HG03064 (cell line): ENCODE measurements around the gene LIX1L.

ENCODE experiments used
- ATAC-seq: cut with Tn5 transposase; IDR thresholded peaks from one replicate; pipeline ENCODE4 v1.9.1; 2021; ENCODE audit warnings: low read depth; ENCODE audit not compliant: unreplicated experiment

The LIX1L gene

DNA sequence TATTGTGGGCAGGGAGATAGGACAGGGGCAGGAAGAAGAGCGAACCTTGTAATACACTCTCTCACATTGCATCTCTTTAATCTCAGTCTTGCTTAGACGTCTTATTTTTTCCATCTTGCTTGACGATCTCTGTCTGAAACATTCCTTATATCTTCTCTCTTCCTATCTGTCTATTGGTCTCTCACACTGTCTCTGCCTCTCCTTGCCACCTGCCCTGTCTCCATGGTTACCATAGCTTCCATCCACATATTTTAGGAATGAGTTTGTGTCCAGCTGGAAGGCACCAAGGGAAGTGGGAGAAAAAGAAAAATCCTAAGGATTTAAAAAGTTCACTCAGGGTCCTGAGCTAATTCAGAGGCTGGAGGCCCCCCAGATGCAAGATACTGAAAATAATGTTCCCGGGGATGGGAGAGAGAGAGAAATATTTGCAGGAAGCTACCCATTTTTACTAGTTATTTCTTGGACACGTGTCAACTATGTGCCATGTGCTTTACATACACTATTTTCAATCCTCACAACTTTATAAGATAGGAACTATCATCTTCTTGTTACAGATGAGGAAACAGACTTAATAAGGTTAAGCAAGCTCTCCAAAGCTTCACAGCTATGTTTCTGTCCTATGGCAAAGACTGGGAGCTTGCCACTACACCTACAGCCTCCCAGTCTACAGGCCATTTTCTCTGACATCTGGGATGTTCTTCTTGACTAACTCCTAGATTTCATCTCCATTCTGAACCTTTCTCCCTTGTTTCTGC lies 5.6 kb upstream of the LIX1L start:
- ATAC-seq: no peak

DNA sequence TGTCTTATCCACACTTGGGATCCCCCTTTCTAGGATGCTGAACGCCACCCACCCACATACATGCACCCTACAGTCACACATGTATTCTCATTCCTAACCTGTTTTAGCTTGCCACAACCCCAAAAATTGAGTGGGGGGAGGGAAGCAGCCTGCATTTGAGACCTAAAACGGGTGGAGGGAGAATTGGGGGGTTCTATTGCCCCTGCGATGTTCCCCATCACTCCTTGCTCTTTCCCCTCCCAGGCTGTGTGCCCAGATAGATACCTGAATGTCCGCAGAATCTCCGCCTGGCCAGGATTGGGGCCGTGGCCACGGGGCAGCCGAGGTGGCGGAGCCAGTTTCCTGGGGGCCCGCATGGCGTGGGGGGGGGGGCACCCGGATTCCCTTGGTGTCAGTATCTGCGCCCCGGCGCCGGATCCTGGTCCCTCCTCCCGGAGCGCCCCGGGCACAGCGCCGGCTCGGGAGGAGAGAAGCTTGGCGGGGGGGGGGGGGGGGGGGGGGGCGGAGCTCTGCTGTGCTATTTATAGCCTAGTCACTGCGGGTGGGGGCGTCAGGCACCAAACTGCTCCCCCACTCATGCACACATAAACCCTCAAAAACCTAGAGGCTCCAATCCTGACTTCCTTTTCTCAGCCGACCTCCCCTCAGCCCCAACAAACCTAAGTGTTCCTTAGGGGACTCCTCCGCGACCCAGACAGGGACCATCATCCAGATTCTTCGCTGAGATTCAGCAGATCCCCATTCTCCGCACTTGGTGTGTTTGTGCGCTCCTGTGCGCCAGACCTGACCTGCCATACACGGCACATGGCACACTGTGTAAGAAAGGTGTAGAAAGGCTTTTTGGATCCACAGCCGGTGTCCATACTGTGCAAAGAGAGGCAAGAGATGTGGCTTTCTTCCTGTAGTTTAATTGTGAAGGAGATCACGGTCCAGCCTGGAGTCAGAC lies 4.6 kb upstream of the LIX1L start:
- ATAC-seq: no peak

DNA sequence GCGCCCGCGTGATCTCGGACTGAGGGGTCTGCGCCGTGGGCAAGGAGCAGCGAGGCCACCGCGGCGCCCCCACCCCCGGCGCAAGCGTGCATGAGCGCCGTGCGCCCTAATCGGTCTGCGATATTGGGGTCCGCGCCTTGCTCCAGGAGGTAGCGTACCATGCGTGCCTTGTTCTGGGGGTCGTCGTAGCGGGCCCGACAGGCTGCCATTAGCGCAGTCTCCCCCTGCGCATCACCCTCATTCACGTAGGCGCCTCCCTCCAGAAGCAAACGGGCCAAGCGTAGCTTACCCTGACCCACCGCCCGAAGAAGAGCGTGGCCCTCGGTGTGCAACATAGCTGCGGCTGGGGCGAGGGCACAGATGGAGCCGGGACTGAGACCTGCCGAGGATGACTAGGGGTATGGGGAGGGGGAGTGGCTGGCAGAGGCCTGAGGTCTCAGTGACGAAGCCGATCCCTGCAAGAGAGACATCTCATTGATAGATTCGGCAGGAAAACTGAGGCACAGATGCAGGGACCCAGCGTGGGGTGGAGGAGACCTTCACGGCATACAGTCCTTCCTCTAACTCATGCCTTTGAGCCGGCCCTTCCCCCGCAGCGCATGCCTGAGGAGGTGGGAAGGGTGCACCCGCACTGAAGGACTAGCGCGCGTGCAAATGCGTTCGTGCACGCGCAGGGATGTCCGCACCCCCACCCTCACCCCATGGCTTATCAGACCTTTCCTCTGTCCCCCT lies 3.8 kb upstream of the LIX1L start:
- ATAC-seq: no peak

DNA sequence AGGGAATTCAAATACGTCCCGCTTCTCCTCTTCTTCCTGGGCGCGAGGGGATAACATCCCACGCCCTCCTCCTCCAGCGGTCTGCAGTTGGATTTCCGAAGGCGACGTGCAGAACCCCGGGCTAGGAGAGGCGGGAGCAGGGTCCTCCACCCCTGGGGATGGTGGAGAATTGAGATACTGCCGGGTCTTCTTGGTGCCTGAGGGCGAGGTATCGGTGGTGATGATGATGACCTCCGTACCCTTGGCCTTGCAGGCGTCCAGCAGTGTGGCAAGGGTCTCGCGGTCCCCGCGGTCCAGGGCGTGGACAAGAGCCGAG lies 3.2 kb upstream of the LIX1L start:
- no peak for ATAC-seq

DNA sequence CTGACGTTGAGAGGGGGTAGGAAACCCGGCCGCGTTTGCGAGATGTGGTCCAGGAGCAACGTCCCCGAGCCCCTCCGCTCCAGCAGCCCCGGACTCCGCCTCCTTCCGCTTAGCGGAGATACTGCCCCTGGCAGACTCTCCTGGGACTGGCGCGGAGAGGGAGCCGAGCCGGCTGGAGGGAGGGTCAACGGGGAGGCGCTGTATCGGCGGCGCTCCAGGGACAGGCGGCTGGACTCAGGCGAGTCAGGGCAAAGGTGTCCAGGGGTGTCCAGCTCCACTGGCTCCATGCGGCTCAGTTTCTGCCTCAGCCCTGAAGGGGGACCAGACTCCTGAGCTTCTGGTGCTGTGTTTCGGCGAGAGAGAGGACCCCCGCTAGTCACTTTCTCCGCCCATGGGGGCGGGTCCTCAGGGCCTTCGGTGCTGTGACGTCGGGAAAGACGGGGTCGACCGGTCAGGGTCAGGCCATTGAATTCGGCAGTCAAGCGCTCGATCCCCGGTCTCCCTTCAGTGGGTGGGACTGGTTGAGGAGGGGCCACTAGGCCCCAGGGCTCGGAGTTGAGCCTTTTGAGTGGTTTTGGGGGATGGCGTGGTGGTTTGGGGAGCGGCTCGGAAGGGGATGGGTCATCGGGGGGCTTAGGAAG lies 2.8 kb upstream of the LIX1L start:
- no peak for ATAC-seq

DNA sequence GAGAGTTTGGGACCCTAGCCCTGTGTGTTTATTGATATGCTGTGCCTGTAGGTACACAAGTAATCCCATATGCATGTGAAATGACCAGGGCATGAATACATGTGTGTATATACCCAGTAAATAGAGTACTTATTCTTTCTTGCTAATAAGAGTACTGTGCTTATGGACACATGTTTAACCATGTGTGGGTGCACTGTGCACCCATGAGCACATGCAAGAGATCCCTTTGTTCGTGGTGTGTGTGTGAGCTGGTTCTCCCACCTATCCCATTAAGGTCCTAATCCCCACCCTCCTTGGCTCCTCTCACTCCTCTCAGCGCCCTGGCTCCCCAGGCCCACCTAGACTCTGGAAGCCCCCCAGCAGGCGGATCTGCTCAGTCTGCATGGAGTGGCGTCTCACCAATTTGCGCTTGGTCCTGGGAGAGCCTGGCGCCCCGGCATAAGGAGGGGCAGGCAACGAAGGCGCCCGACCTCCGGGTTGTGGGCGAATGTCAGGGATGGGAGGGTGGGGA lies 2.2 kb upstream of the LIX1L start:
- no peak for ATAC-seq

DNA sequence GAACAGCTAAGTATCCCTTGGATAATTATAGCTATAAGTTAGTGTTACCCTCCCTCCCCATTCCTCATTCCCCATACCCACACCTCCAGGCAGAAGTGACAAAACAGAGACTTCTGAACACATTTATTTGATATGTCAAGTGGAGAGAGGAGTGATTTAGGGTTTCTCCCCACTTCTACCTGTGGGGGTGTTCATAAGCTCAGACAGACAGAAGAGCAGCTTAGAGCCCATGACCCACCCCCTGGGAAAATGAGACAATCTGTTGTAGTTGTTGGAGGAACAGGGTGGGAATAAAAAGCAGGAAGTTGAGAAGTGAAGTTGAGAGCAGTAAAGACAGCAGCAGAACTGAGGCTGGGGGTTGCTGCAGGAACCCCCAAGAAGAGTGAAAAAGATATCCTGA lies 1.5 kb upstream of the LIX1L start:
- no peak for ATAC-seq

DNA sequence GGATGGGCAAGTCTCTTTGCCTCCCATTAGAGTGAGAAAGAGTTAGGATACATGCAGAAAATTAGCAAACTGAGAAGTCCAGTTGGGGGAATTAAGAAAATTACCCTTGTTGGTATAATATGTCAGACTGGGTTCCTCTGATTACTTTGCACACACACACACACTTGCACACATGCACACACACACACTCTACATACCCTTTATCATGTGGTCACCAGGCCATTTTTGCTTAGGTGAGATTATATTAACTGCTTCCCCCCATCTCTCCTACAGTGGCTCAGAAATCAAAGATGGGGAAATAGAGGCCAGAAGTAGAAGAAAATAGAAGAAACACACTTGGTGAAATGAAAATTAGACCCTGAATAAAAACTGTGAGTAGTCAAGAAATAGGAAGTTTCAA lies 917 bp upstream of the LIX1L start:
- ATAC-seq: no peak

DNA sequence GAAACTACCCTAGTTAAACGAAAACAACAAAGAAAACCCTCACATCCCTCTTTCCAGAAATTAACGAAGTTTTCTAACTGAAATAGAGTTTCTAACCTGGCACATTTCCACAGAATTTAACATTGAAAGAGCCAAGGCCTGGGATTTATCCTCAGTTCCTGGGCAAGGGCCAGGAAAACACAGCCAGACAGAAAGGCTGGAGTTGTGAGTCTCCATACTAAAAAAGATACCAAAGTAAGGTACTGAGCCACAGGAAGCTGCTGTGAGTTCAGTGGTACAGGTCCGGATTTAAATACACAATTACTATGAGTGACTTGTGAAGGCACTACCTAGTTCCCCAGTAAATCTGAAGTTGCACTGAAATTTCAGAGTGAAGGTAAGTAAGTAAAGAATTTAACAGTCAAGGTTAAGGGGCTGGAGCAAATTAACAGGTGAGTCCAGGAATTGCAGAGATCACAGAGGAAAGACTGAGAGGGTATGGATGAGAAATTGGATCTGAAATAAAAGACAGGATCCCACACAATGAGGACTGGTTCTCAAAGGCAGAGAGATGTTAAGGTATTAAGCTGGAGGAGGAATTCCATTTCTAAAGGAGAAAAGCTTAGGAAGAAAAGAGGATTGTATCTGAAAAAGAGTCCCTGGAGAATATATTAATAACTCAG lies 905 bp downstream of the LIX1L start:
- no peak for ATAC-seq

DNA sequence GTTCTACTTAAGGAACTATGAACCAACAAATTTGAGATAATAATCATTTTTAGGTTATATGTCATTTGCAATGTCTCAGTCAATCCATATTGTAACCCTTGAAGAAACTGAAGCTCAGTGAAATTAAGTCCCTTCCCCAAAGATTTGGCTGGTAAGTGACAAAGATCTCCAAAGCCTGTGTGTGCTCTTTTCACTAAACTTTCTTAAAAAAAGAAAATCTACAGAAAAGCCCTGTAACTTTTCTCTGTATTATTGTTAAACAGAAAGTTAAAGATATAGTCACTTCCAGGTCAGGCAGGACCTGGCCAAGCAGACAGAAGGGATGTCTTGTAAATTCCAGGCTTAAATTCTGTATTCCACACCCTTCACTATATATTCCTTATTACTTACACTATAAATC lies 1.5 kb downstream of the LIX1L start:
- no peak for ATAC-seq

DNA sequence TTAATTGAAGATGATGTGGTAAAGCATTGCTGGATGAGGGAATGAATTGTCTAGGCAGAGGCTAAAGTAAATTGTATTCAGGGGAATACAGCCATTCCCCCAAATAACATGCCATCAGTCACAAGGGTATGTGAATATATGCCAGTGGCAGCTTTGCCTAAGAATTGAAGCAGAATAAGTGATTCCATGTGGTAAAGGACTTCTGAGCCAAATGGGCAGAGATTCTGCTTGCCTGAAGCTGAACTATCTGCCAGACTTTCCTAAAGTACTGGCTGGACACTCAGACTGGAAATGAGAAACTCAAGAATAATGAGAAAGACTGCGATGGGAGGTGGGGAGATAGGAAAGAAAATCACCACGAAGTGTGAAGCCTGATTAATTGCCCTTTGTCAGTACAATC lies 2.4 kb downstream of the LIX1L start:
- no peak for ATAC-seq

DNA sequence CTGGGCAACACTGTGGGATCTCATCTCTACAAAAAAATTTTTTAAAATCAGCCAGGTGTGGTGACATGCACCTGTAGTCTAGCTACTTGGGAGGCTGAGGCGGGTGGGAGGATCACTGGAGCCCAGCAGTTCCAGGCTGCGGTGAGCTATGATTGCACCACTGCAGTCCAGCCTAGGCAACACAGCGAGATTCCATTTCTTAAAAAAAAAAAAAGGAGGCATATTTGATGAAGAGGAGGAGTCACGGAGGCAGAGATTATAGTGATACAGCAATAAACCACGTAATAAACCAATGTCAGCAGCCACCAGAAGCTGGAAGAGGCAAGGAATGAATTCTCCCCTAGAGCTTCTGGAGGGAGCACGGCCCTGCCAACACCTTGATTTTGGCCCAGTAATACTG lies 4.0 kb downstream of the LIX1L start:
- no peak for ATAC-seq

DNA sequence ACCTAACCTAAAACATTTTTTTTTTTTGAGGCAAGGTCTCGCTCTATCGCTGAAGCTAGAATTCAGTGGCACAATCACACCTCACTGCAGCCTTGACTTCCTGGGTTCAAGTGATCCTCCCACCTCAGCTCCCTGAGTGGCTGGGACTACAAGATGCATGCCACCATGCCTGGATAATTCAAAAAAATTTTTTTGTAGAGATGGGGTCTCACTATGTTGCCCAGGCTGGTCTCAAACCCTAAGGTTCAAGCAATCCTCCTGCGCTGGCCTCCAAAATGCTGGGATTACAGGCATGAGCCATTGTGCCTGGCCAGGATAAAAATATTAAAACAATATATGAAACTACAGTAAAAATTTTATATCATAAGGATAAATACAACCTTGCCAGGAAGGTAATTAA lies 4.9 kb downstream of the LIX1L start:
- no peak for ATAC-seq

DNA sequence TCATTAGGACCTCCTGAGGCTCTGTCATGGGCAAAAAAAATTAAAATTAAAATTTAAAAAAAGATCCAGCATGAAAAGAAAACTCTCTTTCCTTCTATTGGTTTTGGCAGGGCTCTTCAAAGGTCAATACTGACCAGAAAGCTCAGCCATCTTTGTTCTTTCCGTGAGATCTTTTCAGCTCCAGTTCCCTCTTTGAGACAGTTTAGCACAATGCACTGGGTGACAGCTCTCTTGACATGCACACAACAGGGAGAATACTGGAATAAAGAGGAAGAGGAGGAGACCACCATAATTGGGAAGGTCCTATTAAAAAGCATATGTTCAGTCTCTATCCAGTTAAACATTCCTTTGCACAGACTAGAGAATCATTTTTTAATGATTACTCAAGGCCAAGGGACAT lies 6.3 kb downstream of the LIX1L start:
- ATAC-seq: no peak

DNA sequence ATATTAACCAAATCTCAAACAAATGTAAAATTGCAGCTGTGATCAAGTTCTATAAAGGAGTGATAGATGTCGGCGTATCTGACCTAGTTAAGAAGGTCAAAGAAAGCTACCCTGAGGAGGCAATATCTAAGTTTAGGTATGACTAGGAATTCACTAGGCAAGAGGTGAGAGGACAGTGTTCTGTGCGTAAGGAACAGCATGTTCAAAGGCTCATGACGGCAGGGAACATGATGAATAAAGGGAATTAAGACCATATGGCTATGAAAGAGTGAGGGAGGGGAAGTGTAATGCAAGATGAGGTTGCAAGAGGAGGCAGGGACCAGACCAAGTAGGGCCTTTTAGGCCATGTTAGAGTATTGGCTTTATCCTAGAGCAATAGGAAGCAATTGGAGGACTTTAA lies 8.6 kb downstream of the LIX1L start:
- no peak for ATAC-seq

DNA sequence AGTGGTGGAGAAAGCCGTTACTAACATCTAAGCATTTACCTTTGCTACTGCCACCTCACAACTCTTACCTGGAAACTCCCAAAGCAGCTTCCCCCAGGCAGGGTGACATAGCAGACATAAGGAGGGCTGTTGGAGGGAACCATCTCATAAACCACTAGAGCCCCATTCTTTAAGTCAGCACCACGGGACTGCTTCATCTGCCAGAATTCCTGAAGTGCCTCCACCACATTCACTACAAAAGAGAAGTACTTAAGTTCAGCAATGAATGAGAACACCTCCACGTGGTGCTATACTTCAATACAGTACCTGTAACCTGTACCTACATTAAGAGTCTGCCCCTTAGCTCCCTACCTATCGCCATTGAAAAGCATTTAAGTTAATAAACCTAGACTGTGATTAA lies 10.3 kb downstream of the LIX1L start:
- no peak for ATAC-seq

DNA sequence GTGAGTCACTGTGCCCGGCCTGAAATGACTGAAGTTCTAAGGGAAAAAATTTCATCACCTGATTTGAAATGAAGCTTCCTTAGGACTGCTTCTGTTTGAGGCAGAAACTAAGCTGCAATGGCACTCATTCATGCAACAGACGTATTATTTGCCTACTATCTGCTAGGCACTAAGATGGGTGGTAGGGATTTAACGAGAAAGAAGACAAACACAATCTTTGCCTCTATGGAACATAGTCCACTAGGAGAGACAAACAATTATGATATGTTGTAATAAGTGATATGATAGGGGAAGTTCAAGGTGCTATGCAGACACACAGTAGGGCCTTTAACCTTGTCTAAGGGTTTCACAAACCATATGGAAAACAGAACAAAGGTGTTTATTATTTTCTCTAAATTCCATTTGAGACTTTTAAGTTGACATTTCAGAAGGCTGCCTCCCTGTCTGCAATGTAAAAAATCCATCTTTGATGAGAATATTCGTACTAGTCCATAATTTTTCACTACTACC lies 11.3 kb downstream of the LIX1L start:
- ATAC-seq: no peak

DNA sequence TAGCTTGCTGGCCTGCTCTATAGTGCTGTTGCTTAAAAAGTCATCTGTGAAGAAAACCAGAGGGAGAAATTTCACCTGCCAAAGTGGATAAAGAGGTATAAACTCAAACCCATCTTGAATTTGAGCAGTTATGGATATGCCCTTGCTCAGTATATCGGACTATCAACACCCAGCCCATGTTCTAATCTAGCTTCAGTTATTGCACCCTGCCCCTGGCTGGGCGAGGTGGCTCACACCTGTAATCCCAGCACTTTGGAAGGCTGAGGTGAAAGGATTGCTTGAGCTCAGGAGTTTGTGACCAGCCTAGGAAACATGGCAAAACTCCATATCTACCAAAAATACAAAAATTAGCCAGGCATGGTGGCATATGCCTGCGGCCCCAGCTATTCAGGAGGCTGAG lies 13.3 kb downstream of the LIX1L start:
- ATAC-seq: no peak

DNA sequence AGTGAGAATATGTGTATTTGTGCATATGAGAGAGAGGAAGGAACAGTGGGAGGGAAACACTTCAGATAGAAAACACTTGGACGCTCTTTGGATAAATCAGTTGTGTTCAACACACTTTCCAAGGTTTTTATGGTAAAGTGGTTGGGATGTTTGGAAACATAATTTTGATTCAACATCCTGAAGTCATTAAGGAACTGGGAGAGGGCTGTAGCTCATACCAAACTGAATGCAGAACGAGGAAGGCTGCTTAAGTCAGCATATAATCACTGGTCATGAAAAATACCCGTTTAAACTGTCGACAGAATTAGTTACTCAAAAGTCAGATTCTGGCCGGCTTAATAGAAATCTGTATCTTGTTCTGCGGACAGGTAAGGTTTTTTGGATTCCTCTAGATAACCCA lies 14.9 kb downstream of the LIX1L start:
- no peak for ATAC-seq

DNA sequence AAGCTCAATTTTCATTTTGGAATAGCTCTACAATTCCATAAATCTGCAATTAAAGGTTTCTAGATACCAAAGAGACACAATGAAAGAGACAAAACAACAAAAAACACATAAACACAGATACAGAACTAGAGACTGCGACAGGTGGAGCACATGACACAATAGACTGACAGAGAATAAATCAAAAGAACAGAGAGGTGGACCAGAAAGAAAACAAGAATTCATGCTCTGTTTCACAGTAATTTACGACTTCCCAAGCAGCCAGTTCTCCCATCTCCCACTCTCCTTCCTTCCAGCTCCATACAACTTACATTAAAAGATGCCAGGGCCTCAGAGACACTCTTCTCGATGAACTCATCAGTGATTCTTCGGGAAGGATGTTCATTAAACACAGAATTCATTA lies 15.4 kb downstream of the LIX1L start:
- ATAC-seq: no peak
